Measurements from ENCODE around the gene FAXDC2. TPM values are rescaled to one million over a fixed set of nuclear protein-coding genes. Genes with fewer than 3 reads are reported as not detected.

FAXDC2 gene
- total and polyA plus RNA-seq, 10 of the 15 experiments (the other 5 are each of a cell fraction or from before 2014, with no cell fraction given): 0.13 to 1.8 (median 0.35) TPM

DNA sequence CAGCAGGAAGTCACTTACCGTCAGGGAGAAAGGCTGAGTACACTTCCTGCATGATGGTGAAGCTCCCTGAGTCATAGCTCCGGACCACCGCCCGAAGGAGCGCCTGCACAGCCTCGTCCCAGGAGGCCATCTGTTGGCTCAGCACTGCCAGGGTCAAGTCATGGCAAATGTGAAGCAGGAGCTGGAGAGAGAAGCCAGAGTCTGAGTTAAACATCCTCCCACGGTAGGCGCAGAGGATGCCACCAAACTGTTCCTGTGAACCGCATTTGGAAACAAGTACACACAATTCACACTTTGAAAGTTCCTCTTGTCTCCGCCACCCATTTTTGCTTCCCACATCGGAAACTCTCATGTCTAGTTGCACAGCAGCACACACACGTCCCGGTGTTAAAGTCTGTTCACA is 42.0 kb upstream of the FAXDC2 start (continued):
- TF ChIP-seq, protein P1, sequence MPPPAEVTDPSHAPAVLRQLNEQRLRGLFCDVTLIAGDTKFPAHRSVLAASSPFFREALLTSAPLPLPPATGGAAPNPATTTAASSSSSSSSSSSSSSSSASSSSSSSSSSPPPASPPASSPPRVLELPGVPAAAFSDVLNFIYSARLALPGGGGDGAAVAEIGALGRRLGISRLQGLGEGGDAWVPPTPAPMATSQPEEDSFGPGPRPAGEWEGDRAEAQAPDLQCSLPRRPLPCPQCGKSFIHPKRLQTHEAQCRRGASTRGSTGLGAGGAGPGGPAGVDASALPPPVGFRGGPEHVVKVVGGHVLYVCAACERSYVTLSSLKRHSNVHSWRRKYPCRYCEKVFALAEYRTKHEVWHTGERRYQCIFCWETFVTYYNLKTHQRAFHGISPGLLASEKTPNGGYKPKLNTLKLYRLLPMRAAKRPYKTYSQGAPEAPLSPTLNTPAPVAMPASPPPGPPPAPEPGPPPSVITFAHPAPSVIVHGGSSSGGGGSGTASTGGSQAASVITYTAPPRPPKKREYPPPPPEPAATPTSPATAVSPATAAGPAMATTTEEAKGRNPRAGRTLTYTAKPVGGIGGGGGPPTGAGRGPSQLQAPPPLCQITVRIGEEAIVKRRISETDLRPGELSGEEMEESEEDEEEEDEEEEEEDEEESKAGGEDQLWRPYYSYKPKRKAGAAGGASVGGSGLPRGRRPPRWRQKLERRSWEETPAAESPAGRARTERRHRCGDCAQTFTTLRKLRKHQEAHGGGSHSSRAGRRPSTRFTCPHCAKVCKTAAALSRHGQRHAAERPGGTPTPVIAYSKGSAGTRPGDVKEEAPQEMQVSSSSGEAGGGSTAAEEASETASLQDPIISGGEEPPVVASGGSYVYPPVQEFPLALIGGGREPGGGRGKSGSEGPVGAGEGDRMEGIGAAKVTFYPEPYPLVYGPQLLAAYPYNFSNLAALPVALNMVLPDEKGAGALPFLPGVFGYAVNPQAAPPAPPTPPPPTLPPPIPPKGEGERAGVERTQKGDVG (CRISPR knock-in tag; IDR thresholded peaks at IDR 0.05): no peak
- TF ChIP-seq IKZF2 (IDR thresholded peaks at IDR 0.05) (no peak), CEBPB (IDR thresholded peaks at IDR 0.05; ENCODE audit: borderline replicate concordance in 1 of 2, low read depth in 2 of 2, low read length in 2 of 2) (no peak), CREB1 (IDR thresholded peaks at IDR 0.05; ENCODE audit: low read depth) (no peak), CHD2 (IDR thresholded peaks at IDR 0.05; ENCODE audit: borderline replicate concordance, low read depth, low read length) (no peak), ZZZ3 (IDR thresholded peaks at IDR 0.05; ENCODE audit: control insufficient read depth, insufficient read length, low read depth) (no peak), TCF12 (IDR thresholded peaks at IDR 0.05; ENCODE audit: low read depth, low read length) (no peak), POLR2AphosphoS2 (IDR thresholded peaks at IDR 0.05; ENCODE audit: low read depth, low read length) (no peak), NFYB (IDR thresholded peaks at IDR 0.05; ENCODE audit: insufficient read depth, low read depth, low read length) (no peak)
- TF ChIP-seq, protein P2, sequence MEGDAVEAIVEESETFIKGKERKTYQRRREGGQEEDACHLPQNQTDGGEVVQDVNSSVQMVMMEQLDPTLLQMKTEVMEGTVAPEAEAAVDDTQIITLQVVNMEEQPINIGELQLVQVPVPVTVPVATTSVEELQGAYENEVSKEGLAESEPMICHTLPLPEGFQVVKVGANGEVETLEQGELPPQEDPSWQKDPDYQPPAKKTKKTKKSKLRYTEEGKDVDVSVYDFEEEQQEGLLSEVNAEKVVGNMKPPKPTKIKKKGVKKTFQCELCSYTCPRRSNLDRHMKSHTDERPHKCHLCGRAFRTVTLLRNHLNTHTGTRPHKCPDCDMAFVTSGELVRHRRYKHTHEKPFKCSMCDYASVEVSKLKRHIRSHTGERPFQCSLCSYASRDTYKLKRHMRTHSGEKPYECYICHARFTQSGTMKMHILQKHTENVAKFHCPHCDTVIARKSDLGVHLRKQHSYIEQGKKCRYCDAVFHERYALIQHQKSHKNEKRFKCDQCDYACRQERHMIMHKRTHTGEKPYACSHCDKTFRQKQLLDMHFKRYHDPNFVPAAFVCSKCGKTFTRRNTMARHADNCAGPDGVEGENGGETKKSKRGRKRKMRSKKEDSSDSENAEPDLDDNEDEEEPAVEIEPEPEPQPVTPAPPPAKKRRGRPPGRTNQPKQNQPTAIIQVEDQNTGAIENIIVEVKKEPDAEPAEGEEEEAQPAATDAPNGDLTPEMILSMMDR (IDR thresholded peaks at IDR 0.05 in 2 of 3, conservative IDR thresholded peaks at IDR 0.05 in 1 of 3; ENCODE audit: control insufficient read depth in 2 of 3, extremely low read depth in 1 of 3, insufficient read depth in 1 of 3, low read depth in 3 of 3, low read length in 3 of 3): no peak
- TF ChIP-seq, protein P3, sequence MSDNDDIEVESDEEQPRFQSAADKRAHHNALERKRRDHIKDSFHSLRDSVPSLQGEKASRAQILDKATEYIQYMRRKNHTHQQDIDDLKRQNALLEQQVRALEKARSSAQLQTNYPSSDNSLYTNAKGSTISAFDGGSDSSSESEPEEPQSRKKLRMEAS (IDR thresholded peaks at IDR 0.05; ENCODE audit: low read depth, low read length): no peak
